Measurements from ENCODE around the gene ERVMER34-1.

Gene ERVMER34-1

GRCh38 chr4:52718123-52718522, 33.1 kb downstream of the ERVMER34-1 start:
- no peak for DNase-seq

- DNase-seq = no peak
Measured at GRCh38 chr4:52716364-52717151, 34.7 kb downstream of the ERVMER34-1 start.

GRCh38 chr4:52715914-52716313, 35.3 kb downstream of the ERVMER34-1 start:
- DNase-seq = no peak

- DNase-seq = no peak
Measured at GRCh38 chr4:52715255-52715897, 35.8 kb downstream of the ERVMER34-1 start.

GRCh38 chr4:52714597-52715254, 36.5 kb downstream of the ERVMER34-1 start:
- no peak for DNase-seq

- DNase-seq = no peak
Measured at GRCh38 chr4:52713456-52713937, 37.7 kb downstream of the ERVMER34-1 start.

GRCh38 chr4:52712251-52713130, 38.7 kb downstream of the ERVMER34-1 start:
- peak; percentile 96 to 97 for DNase-seq

- no peak for DNase-seq
Measured at GRCh38 chr4:52711834-52712250, 39.4 kb downstream of the ERVMER34-1 start.

GRCh38 chr4:52711272-52711671, 40.0 kb downstream of the ERVMER34-1 start:
- DNase-seq = no peak

- no peak for DNase-seq
Measured at GRCh38 chr4:52709155-52709554, 42.1 kb downstream of the ERVMER34-1 start.

- DNase-seq = no peak
Measured at GRCh38 chr4:52704661-52705060, 46.6 kb downstream of the ERVMER34-1 start.

- DNase-seq = no peak
Measured at GRCh38 chr4:52704133-52704532, 47.1 kb downstream of the ERVMER34-1 start.

GRCh38 chr4:52701207-52701606, 50.0 kb downstream of the ERVMER34-1 start:
- no peak for DNase-seq

- no peak for DNase-seq
Measured at GRCh38 chr4:52694936-52695335, 56.3 kb downstream of the ERVMER34-1 start.

- no peak for DNase-seq
Measured at GRCh38 chr4:52693492-52693891, 57.7 kb downstream of the ERVMER34-1 start.
